Mesendoderm (in vitro differentiated cells): ENCODE measurements around the gene CC2D1A.

Source experiments
- DNase-seq: peaks from one replicate; pipeline ENCODE4 v3.0.0; 2013
- H2AK5ac ChIP-seq: 2 replicates; pipeline ENCODE4 v1.6.1; 2013; ENCODE audit warnings: low read length, inconsistent platforms
- H2BK120ac ChIP-seq: 2 replicates; pipeline ENCODE4 v1.6.1; 2013; ENCODE audit warnings: low read depth, mild to moderate bottlenecking, low read length, moderate library complexity, mixed read lengths
- H2BK15ac ChIP-seq: replicated peaks from 2 replicates; pipeline ENCODE4 v1.6.1; 2013; ENCODE audit warnings: low read depth, mild to moderate bottlenecking, moderate library complexity
- H2BK5ac ChIP-seq: 2 replicates; pipeline ENCODE4 v1.6.1; 2013; ENCODE audit warnings: low read length, inconsistent platforms
- H3K18ac ChIP-seq: 2 replicates; pipeline ENCODE4 v1.6.1; 2013; ENCODE audit warnings: mild to moderate bottlenecking, low read length, mixed read lengths
- H3K23ac ChIP-seq: one replicate; pipeline ENCODE4 v1.6.1; 2013; ENCODE audit warnings: low read length
- H3K27ac ChIP-seq: 2 replicates; pipeline ENCODE4 v1.5.1; 2013; ENCODE audit warnings: low read depth, mild to moderate bottlenecking, inconsistent platforms, low read length, moderate library complexity
- H3K27me3 ChIP-seq: 2 replicates; pipeline ENCODE4 v1.6.1; 2013; ENCODE audit warnings: low read length, control low read depth, mild to moderate bottlenecking, inconsistent platforms; ENCODE audit not compliant: insufficient read depth, poor library complexity
- H3K36me3 ChIP-seq: 2 replicates; pipeline ENCODE4 v1.6.1; 2013; ENCODE audit warnings: low read length, inconsistent platforms; ENCODE audit not compliant: control insufficient read depth, insufficient read depth
- H3K4ac ChIP-seq: one replicate; pipeline ENCODE4 v1.6.1; 2013; ENCODE audit warnings: low read depth, mild to moderate bottlenecking, low read length, moderate library complexity
- H3K4me1 ChIP-seq: 2 replicates; pipeline ENCODE4 v1.6.1; 2013; ENCODE audit warnings: low read depth, low read length, inconsistent platforms; ENCODE audit not compliant: control insufficient read depth
- H3K4me2 ChIP-seq: 2 replicates; pipeline ENCODE4 v1.6.1; 2013; ENCODE audit warnings: low read length
- H3K4me3 ChIP-seq: 2 replicates; pipeline ENCODE4 v1.5.1; 2013; ENCODE audit warnings: mild to moderate bottlenecking, low read length
- H3K56ac ChIP-seq: one replicate; pipeline ENCODE4 v1.6.1; 2013; ENCODE audit warnings: low read length
- H3K79me1 ChIP-seq: 2 replicates; pipeline ENCODE4 v1.6.1; 2013; ENCODE audit warnings: low read length, inconsistent platforms
- H3K79me2 ChIP-seq: 2 replicates; pipeline ENCODE4 v1.6.1; 2013; ENCODE audit warnings: mild to moderate bottlenecking, low read length; ENCODE audit not compliant: control insufficient read depth, insufficient read depth
- H3K9ac ChIP-seq: 2 replicates; pipeline ENCODE4 v1.6.1; 2013; ENCODE audit warnings: low read length, inconsistent platforms
- H4K5ac ChIP-seq: one replicate; pipeline ENCODE4 v1.6.1; 2013; ENCODE audit warnings: low read length
- H4K8ac ChIP-seq: one replicate; pipeline ENCODE4 v1.6.1; 2013; ENCODE audit warnings: low read depth, mild to moderate bottlenecking, control low read depth, low read length, moderate library complexity
- WGBS: extraction: QIAGEN DNeasy Blood & Tissue Kit; methylation state at CpG from one replicate; pipeline ENCODE4 v1.1.7; 2013; ENCODE audit warnings: low lambda C conversion rate, missing lambda C conversion rate; ENCODE audit not compliant: insufficient coverage; ENCODE audit errors: extremely low coverage; 5-methylcytosine and 5-hydroxymethylcytosine counted together

Gene CC2D1A

GRCh38 chr19:13884726-13885591 is 21.0 kb upstream of the CC2D1A start:
- H3K79me1 ChIP-seq = no peaks in the 10 kb centered on the region
- no peaks in the 10 kb centered on the region for H3K36me3 ChIP-seq
- H3K27ac ChIP-seq = no peak overlapping the region
- H3K4me3 ChIP-seq = no peak overlapping the region
- no peak overlapping the region for H3K4ac ChIP-seq
- no peak overlapping the region for H3K23ac ChIP-seq
- no peak overlapping the region for H3K18ac ChIP-seq
- no peak for DNase-seq
- H4K5ac ChIP-seq = no peak overlapping the region
- peaks cover 6% of the 10 kb centered on the region for H3K4me1 ChIP-seq
- WGBS = no CpG with 5 or more reads among the region's 26 CpGs
- H3K9ac ChIP-seq = no peak overlapping the region
- no peaks in the 10 kb centered on the region for H3K79me2 ChIP-seq
- no peak overlapping the region for H3K56ac ChIP-seq
- no peak overlapping the region for H2AK5ac ChIP-seq
- H3K27me3 ChIP-seq = no peaks in the 10 kb centered on the region
- no peak overlapping the region for H2BK15ac ChIP-seq
- H3K4me2 ChIP-seq = no peak overlapping the region
- no peak overlapping the region for H2BK5ac ChIP-seq
- no peak overlapping the region for H2BK120ac ChIP-seq
- no peak overlapping the region for H4K8ac ChIP-seq

- Histone ChIP-seq H3K4me2 (no peak overlapping the region), H3K36me3 (no peaks in the 10 kb centered on the region), H2BK15ac (no peak overlapping the region), H2BK5ac (no peak overlapping the region), H4K8ac (no peak overlapping the region), H3K4me3 (no peak overlapping the region), H3K9ac (no peak overlapping the region), H3K4me1 (peaks cover 2% of the 10 kb centered on the region), H3K56ac (no peak overlapping the region), H2BK120ac (no peak overlapping the region), H4K5ac (no peak overlapping the region), H3K79me2 (no peaks in the 10 kb centered on the region), H2AK5ac (no peak overlapping the region), H3K27ac (no peak overlapping the region), H3K23ac (no peak overlapping the region), H3K4ac (no peak overlapping the region), H3K27me3 (no peaks in the 10 kb centered on the region), H3K79me1 (no peaks in the 10 kb centered on the region), H3K18ac (no peak overlapping the region)
- no CpG with 5 or more reads among the region's 20 CpGs for WGBS
- no peak for DNase-seq
Observed at GRCh38 chr19:13885826-13886365, 20.1 kb upstream of the CC2D1A start.

- no CpG with 5 or more reads among the region's 16 CpGs for WGBS
- H3K27me3 ChIP-seq = no peaks in the 10 kb centered on the region
- no peak overlapping the region for H3K9ac ChIP-seq
- no peak overlapping the region for H3K27ac ChIP-seq
- H3K56ac ChIP-seq = no peak overlapping the region
- H3K23ac ChIP-seq = no peak overlapping the region
- H3K79me1 ChIP-seq = no peaks in the 10 kb centered on the region
- H2AK5ac ChIP-seq = no peak overlapping the region
- no peak for DNase-seq
- no peak overlapping the region for H3K4me3 ChIP-seq
- no peak overlapping the region for H4K8ac ChIP-seq
- no peak overlapping the region for H2BK5ac ChIP-seq
- H4K5ac ChIP-seq = no peak overlapping the region
- no peaks in the 10 kb centered on the region for H3K4me1 ChIP-seq
- no peak overlapping the region for H3K4ac ChIP-seq
- H2BK15ac ChIP-seq = no peak overlapping the region
- no peak overlapping the region for H3K4me2 ChIP-seq
- no peaks in the 10 kb centered on the region for H3K79me2 ChIP-seq
- H3K18ac ChIP-seq = no peak overlapping the region
- H3K36me3 ChIP-seq = no peaks in the 10 kb centered on the region
- no peak overlapping the region for H2BK120ac ChIP-seq
Observed at GRCh38 chr19:13887018-13887436, 19.0 kb upstream of the CC2D1A start.

- Histone ChIP-seq H3K4ac (no peak overlapping the region), H2BK15ac (no peak overlapping the region), H3K27ac (no peak overlapping the region), H3K9ac (no peak overlapping the region), H3K36me3 (no peaks in the 10 kb centered on the region), H3K56ac (no peak overlapping the region), H3K4me3 (no peak overlapping the region), H3K18ac (no peak overlapping the region), H3K23ac (no peak overlapping the region), H3K4me1 (no peaks in the 10 kb centered on the region), H3K4me2 (no peak overlapping the region), H3K27me3 (no peaks in the 10 kb centered on the region), H3K79me1 (no peaks in the 10 kb centered on the region), H2AK5ac (no peak overlapping the region), H3K79me2 (no peaks in the 10 kb centered on the region), H4K8ac (no peak overlapping the region), H2BK120ac (no peak overlapping the region), H2BK5ac (no peak overlapping the region), H4K5ac (no peak overlapping the region)
- WGBS = no CpG with 5 or more reads among the region's 5 CpGs
- no peak for DNase-seq
Observed at GRCh38 chr19:13887517-13887916, 18.5 kb upstream of the CC2D1A start.

GRCh38 chr19:13888281-13888680 is 17.7 kb upstream of the CC2D1A start:
- Histone ChIP-seq H3K4me1 (no peaks in the 10 kb centered on the region), H3K79me1 (no peaks in the 10 kb centered on the region), H3K18ac (no peak overlapping the region), H3K27ac (no peak overlapping the region), H4K8ac (no peak overlapping the region), H3K79me2 (no peaks in the 10 kb centered on the region), H4K5ac (no peak overlapping the region), H3K4me2 (no peak overlapping the region), H3K4me3 (no peak overlapping the region), H3K4ac (no peak overlapping the region), H3K9ac (no peak overlapping the region), H3K56ac (peak overlapping the region; percentile 25), H3K27me3 (no peaks in the 10 kb centered on the region), H2AK5ac (no peak overlapping the region), H2BK15ac (no peak overlapping the region), H3K36me3 (no peaks in the 10 kb centered on the region), H2BK5ac (no peak overlapping the region), H3K23ac (no peak overlapping the region), H2BK120ac (no peak overlapping the region)
- WGBS = no CpG with 5 or more reads among the region's 16 CpGs
- no peak for DNase-seq
